ENCODE data around the gene NUP50.

DNA sequence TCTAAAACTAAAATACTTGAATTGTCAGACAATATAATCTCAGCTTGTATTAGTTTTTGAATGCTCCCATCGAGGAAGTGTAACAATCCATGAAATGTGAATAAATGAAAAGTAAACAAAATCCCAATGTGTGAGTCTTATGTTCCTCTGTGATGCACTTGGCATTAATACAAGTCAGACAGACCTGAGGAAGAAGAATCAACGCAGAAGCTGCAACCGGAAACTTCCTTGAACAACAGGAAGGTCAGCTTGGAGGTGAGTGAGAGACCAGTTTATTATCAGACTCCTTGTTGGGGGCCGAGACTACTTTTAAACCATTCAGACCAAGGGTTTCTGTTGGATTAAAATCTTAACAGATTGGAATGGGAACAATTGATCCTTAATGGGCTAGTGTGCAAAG, 24.2 kb downstream of the NUP50 start:
- TF ChIP-seq, protein P1, sequence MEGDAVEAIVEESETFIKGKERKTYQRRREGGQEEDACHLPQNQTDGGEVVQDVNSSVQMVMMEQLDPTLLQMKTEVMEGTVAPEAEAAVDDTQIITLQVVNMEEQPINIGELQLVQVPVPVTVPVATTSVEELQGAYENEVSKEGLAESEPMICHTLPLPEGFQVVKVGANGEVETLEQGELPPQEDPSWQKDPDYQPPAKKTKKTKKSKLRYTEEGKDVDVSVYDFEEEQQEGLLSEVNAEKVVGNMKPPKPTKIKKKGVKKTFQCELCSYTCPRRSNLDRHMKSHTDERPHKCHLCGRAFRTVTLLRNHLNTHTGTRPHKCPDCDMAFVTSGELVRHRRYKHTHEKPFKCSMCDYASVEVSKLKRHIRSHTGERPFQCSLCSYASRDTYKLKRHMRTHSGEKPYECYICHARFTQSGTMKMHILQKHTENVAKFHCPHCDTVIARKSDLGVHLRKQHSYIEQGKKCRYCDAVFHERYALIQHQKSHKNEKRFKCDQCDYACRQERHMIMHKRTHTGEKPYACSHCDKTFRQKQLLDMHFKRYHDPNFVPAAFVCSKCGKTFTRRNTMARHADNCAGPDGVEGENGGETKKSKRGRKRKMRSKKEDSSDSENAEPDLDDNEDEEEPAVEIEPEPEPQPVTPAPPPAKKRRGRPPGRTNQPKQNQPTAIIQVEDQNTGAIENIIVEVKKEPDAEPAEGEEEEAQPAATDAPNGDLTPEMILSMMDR (IDR thresholded peaks at IDR 0.05), result no peak
- TF ChIP-seq EP300 (IDR thresholded peaks at IDR 0.05) (no peak), POLR2A (IDR thresholded peaks at IDR 0.05) (no peak), POLR2AphosphoS5 (IDR thresholded peaks at IDR 0.05) (no peak)
